Measurements from ENCODE around the gene RAB7B. TPM values are rescaled to one million over a fixed set of nuclear protein-coding genes. Genes with fewer than 3 reads are reported as not detected.

The RAB7B gene
- total and polyA plus RNA-seq, 2 of the 4 experiments (the other 2 are of a cell fraction), result 9.1 to 14.7 TPM

GRCh38 chr1:205976708-205977401, 26.3 kb downstream of the RAB7B start:
- H4K20me1 ChIP-seq (ENCODE audit: insufficient read depth, low read length), result no peaks in the 10 kb centered on the region; the same call in 1 of the 2 replicates
- no peaks in the 10 kb centered on the region for H3K4me1 ChIP-seq (ENCODE audit: control insufficient read depth, insufficient read depth, low read length)
- in situ Hi-C loops (cut with MboI; ENCODE audit: low sequenced_read_pairs) (no loop called here), intact Hi-C loops (cut with micrococcal nuclease) (loop anchor here (1.0 to 10.0 kb wide), 5 partner anchors 58 to 382 kb away; partner anchors contain the start of gene SLC41A1), dilution Hi-C loops (cut with HindIII; ENCODE audit: low sequenced_read_pairs, unreplicated experiment) (no loop called here)
- H4K91ac ChIP-seq (ENCODE audit: insufficient read depth, low read depth, low read length), result no peak overlapping the region
- POLR2A ChIA-PET (ENCODE audit: unreplicated experiment), result interaction anchor here (0.6 kb wide), 1 partner anchor 1405 kb away, joined by 14 read pairs; no protein-coding TSS in a partner anchor
- no peak overlapping the region for H2BK20ac ChIP-seq (ENCODE audit: low read depth, low read length)
- no peaks in the 10 kb centered on the region for H3K27me3 ChIP-seq (ENCODE audit: control insufficient read depth, insufficient read depth, low read length)
- peak; percentile 91 for TF ChIP-seq BHLHE40 (IDR thresholded peaks at IDR 0.05; ENCODE audit: low read depth, low read length)
- no peak for TF ChIP-seq RFX5 (IDR thresholded peaks at IDR 0.05; ENCODE audit: low read depth, low read length)
- TF ChIP-seq MAZ (IDR thresholded peaks at IDR 0.05; ENCODE audit: borderline replicate concordance, low read depth, low read length), result no peak; the same call in 1 of the 2 replicates
- TF ChIP-seq, protein P1, sequence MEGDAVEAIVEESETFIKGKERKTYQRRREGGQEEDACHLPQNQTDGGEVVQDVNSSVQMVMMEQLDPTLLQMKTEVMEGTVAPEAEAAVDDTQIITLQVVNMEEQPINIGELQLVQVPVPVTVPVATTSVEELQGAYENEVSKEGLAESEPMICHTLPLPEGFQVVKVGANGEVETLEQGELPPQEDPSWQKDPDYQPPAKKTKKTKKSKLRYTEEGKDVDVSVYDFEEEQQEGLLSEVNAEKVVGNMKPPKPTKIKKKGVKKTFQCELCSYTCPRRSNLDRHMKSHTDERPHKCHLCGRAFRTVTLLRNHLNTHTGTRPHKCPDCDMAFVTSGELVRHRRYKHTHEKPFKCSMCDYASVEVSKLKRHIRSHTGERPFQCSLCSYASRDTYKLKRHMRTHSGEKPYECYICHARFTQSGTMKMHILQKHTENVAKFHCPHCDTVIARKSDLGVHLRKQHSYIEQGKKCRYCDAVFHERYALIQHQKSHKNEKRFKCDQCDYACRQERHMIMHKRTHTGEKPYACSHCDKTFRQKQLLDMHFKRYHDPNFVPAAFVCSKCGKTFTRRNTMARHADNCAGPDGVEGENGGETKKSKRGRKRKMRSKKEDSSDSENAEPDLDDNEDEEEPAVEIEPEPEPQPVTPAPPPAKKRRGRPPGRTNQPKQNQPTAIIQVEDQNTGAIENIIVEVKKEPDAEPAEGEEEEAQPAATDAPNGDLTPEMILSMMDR (conservative IDR thresholded peaks at IDR 0.05; ENCODE audit: low read depth, low read length), result 0 out of 2 replicates have a peak, but pooled peaks have one; percentile 17
- no peak for TF ChIP-seq RAD21 (IDR thresholded peaks at IDR 0.05; ENCODE audit: low read length)
- peak; percentile 57 for TF ChIP-seq USF2 (IDR thresholded peaks at IDR 0.05; ENCODE audit: low read depth, low read length)
- TF ChIP-seq NFE2L2 (IDR thresholded peaks at IDR 0.05; ENCODE audit: low read depth, low read length), result no peak
- peak; percentile 3; the same call in 1 of the 2 replicates for TF ChIP-seq SMC3 (IDR thresholded peaks at IDR 0.05; ENCODE audit: low read depth, low read length)
- no peak for TF ChIP-seq MXI1 (IDR thresholded peaks at IDR 0.05; ENCODE audit: borderline replicate concordance, low read depth, low read length)
- CTCF ChIA-PET, result interaction anchor here (0.6 to 3.3 kb wide), 36 partner anchors 8 to 385 kb away, joined by 3 to 161 read pairs (median 5); partner anchors contain the start of genes RAB29 and RAB7B
- H3K18ac ChIP-seq (ENCODE audit: low read depth, low read length), result no peak overlapping the region
- no peak overlapping the region for H2BK120ac ChIP-seq (ENCODE audit: low read depth, low read length)
- no peak overlapping the region for H4K8ac ChIP-seq (ENCODE audit: low read depth in 2 of 2, low read length in 2 of 2)
- BruUV-seq (replicated peaks), result no TSS peak
- no peak overlapping the region for H2BK5ac ChIP-seq (ENCODE audit: low read depth, low read length, poor library complexity, severe bottlenecking)
- WGBS, 2 experiments (ENCODE audit: extremely low coverage in 2 of 2, insufficient read length in 1 of 2), result 50% methylated on average over 2 of the region's 8 CpGs; no CpG with 5 or more reads in 1 of the 2 experiments
- no peak overlapping the region for H3K23ac ChIP-seq (ENCODE audit: low read depth, low read length)
- no peak overlapping the region for H2AK9ac ChIP-seq (replicated peaks; ENCODE audit: low read depth, low read length, poor library complexity)
- no peak overlapping the region for H2BK15ac ChIP-seq (ENCODE audit: low read depth, low read length)
- no peak overlapping the region for H3K14ac ChIP-seq (replicated peaks; ENCODE audit: low read depth, low read length)
- DNase-seq, result peak; percentile 81
- H3K9me1 ChIP-seq (ENCODE audit: insufficient read depth, low read length), result peaks cover 27% of the 10 kb centered on the region
- no peaks in the 10 kb centered on the region for H3K79me1 ChIP-seq (ENCODE audit: low read depth in 1 of 2, low read length in 2 of 2)
- peak overlapping the region; percentile 56 for H2AFZ ChIP-seq (replicated peaks; ENCODE audit: low read length, poor library complexity)
- ATAC-seq (ENCODE audit: low read depth), result peak; percentile 74
- H3K56ac ChIP-seq (ENCODE audit: extremely low read depth, insufficient read depth, low read length), result no peak overlapping the region
- H3K9ac ChIP-seq (ENCODE audit: low read depth, low read length), result no peak overlapping the region
- H3K36me3 ChIP-seq (ENCODE audit: control insufficient read depth, insufficient read depth, low read length), result no peaks in the 10 kb centered on the region
- no peak overlapping the region for H3K4ac ChIP-seq (ENCODE audit: low read depth, low read length)
- H3K27ac ChIP-seq (ENCODE audit: insufficient read depth, low read length), result no peak overlapping the region
- no peak overlapping the region for H4K5ac ChIP-seq (ENCODE audit: low read depth, low read length)
- H2AK5ac ChIP-seq (ENCODE audit: low read depth, low read length), result no peak overlapping the region
- H3K4me2 ChIP-seq (ENCODE audit: low read depth, low read length), result no peak overlapping the region
- H3K4me3 ChIP-seq (ENCODE audit: insufficient read depth, low read depth, low read length), result no peak overlapping the region
- H3K9me3 ChIP-seq (ENCODE audit: control insufficient read depth, insufficient read depth, low read length), result no peaks in the 10 kb centered on the region

Measured in IMR-90 (cell line).